Esophagus squamous epithelium (tissue), 5 donors: ENCODE data around the gene NAT9. TPM values are rescaled to one million over a fixed set of nuclear protein-coding genes. Genes with fewer than 3 reads are reported as not detected.

Experiments
- DNase-seq: peaks from one replicate; lab custom pipeline; 2025; lab: John Stamatoyannopoulos, UW
- H3K27ac ChIP-seq, 4 donors: fragments of 200-600 bp; sonication (generic); one replicate each; pipeline ENCODE4 v1.5.1; 2016 to 2019; ENCODE audit warnings: mild to moderate bottlenecking in 1 of 4
- H3K27me3 ChIP-seq, 4 donors: fragments of 200-600 bp; sonication (generic); 1 replicate in 3 of 4; 2 replicates in 1 of 4; pipeline versions ENCODE4 v1.5.1 to v1.6.0; 2017 to 2021; ENCODE audit warnings: antibody characterized with exemption in 1 of 4
- H3K36me3 ChIP-seq, 3 donors: fragments of 200-600 bp; sonication (generic); one replicate each; pipeline ENCODE4 v1.5.1; 2016 to 2019
- H3K4me1 ChIP-seq, 3 donors: fragments of 200-600 bp; sonication (generic); one replicate each; pipeline ENCODE4 v1.5.1; 2017 to 2019
- H3K4me3 ChIP-seq, 4 donors: fragments of 200-600 bp; sonication (generic); 1 replicate in 3 of 4; 2 replicates in 1 of 4; pipeline ENCODE4 v1.5.1; 2016 to 2019; ENCODE audit warnings: mild to moderate bottlenecking in 2 of 4, moderate library complexity in 1 of 4
- H3K9me3 ChIP-seq, 3 donors: fragments of 200-600 bp; sonication (generic); one replicate each; pipeline ENCODE4 v1.5.1; 2016 to 2019
- CTCF ChIP-seq, 6 experiments: fragments of 450-650 bp in 4 of 6; fragments of 200-600 bp in 2 of 6; sonication (generic) in 2 of 6; IDR thresholded peaks; one replicate each; pipeline ENCODE4 v1.5.1; 2016 to 2019; ENCODE audit warnings: antibody characterized with exemption in 6 of 6, mild to moderate bottlenecking in 4 of 6, moderate library complexity in 4 of 6
- POLR2A ChIP-seq, 4 donors: fragments of 450-650 bp; IDR thresholded peaks; one replicate each; pipeline ENCODE4 v1.6.1; 2017; ENCODE audit warnings: antibody characterized with exemption in 4 of 4, mild to moderate bottlenecking in 4 of 4, moderate library complexity in 3 of 4
- WGBS, 2 donors: methylation state at CpG; one replicate each; pipeline ENCODE4 v1.1.5; 2018; 5-methylcytosine and 5-hydroxymethylcytosine counted together
- intact Hi-C: fragments of 100-400 bp; cut with DNase I; formaldehyde crosslinking; loops from one replicate; pipeline ENCODE4 v1.15.0; 2022
- total RNA-seq, 4 donors: library from RNA; depleted of rRNA; stranded (reverse); fragments of >200 nt; gene quantifications; one replicate each; pipeline ENCODE4 v1.1.0, GENCODE V29; 2016
- donor health status: DM: yes; HTN: yes; CAD: no.

Gene NAT9
- total RNA-seq, 4 donors from 2014 or later: 17.3 to 29.8 (median 24.5) TPM

- Histone ChIP-seq H3K4me1 (peaks cover 3 to 13% (median 7%) of the 10 kb centered on the region in 3 donors), H3K27ac (no peak overlapping the region), H3K27me3 (no peaks in the 10 kb centered on the region), H3K9me3 (no peaks in the 10 kb centered on the region), H3K4me3 (no peak overlapping the region), H3K36me3 (peaks cover 17 to 89% (median 20%) of the 10 kb centered on the region in 3 donors)
- DNase-seq: no peak
- intact Hi-C loops: loop anchor here (10.0 kb wide), 1 partner anchor 159 kb away; no protein-coding TSS in a partner anchor
- 83 to 84% methylated on average over 6 to 11 of the region's 18 CpGs for WGBS, 2 donors
- TF ChIP-seq CTCF (IDR thresholded peaks at IDR 0.05) (no peak), POLR2A (IDR thresholded peaks at IDR 0.05) (no peak)
Measured at GRCh38 chr17:74795327-74796020, 19.3 kb upstream of the NAT9 start.

GRCh38 chr17:74792586-74793105, 16.5 kb upstream of the NAT9 start:
- Histone ChIP-seq H3K27me3 (no peaks in the 10 kb centered on the region), H3K4me1 (peaks cover 3 to 19% (median 11%) of the 10 kb centered on the region in 3 donors), H3K36me3 (peaks cover 14 to 82% (median 15%) of the 10 kb centered on the region in 3 donors), H3K4me3 (no peak overlapping the region), H3K9me3 (no peaks in the 10 kb centered on the region), H3K27ac (no peak overlapping the region)
- intact Hi-C loops: loop anchor here (5.0 to 10.0 kb wide), 2 partner anchors 70 to 162 kb away; no protein-coding TSS in a partner anchor
- TF ChIP-seq POLR2A (IDR thresholded peaks at IDR 0.05): no peak
- no peak for TF ChIP-seq CTCF (IDR thresholded peaks at IDR 0.05)
- 91 to 94% methylated on average over 11 to 12 of the region's 12 CpGs for WGBS, 2 donors
- no peak for DNase-seq

- no peak for DNase-seq
- Histone ChIP-seq H3K36me3 (peaks cover 0 to 72% (median 6%) of the 10 kb centered on the region in 3 donors), H3K9me3 (no peaks in the 10 kb centered on the region), H3K4me3 (no peak overlapping the region), H3K27ac (peak overlapping the region in 1 of 4 donors; percentile 30), H3K4me1 (peaks cover 3 to 32% (median 17%) of the 10 kb centered on the region in 3 donors), H3K27me3 (no peaks in the 10 kb centered on the region)
- intact Hi-C loops: loop anchor here (5.0 to 10.0 kb wide), 2 partner anchors 72 to 164 kb away; no protein-coding TSS in a partner anchor
- TF ChIP-seq CTCF (IDR thresholded peaks at IDR 0.05) (no peak), POLR2A (IDR thresholded peaks at IDR 0.05) (no peak)
- 55 to 70% methylated on average over 14 to 18 of the region's 21 CpGs for WGBS, 2 donors
Measured at GRCh38 chr17:74790161-74791058, 14.3 kb upstream of the NAT9 start.

GRCh38 chr17:74786431-74787055, 10.4 kb upstream of the NAT9 start:
- DNase-seq: no peak
- Histone ChIP-seq H3K27me3 (no peaks in the 10 kb centered on the region), H3K4me1 (peaks cover under 1 to 30% (median 17%) of the 10 kb centered on the region in 3 donors), H3K9me3 (no peaks in the 10 kb centered on the region), H3K36me3 (peaks cover 0 to 62% (median 2%) of the 10 kb centered on the region in 3 donors), H3K27ac (peak overlapping the region in 1 of 4 donors; percentile 14), H3K4me3 (no peak overlapping the region)
- intact Hi-C loops: no loop called here
- 51 to 58% methylated on average over 13 to 16 of the region's 16 CpGs for WGBS, 2 donors
- TF ChIP-seq POLR2A (IDR thresholded peaks at IDR 0.05): no peak

GRCh38 chr17:74785981-74786360, 9.8 kb upstream of the NAT9 start:
- H3K4me1 ChIP-seq: peaks cover 0 to 27% (median 13%) of the 10 kb centered on the region in 3 donors
- 45 to 59% methylated on average over 6 to 7 of the region's 9 CpGs for WGBS, 2 donors
- TF ChIP-seq CTCF (IDR thresholded peaks at IDR 0.05) (no peak), POLR2A (IDR thresholded peaks at IDR 0.05) (no peak)
- intact Hi-C loops: no loop called here
- peaks cover 0 to 65% (median 4%) of the 10 kb centered on the region in 3 donors for H3K36me3 ChIP-seq
- DNase-seq: no peak
- H3K27me3 ChIP-seq: no peaks in the 10 kb centered on the region
- no peak overlapping the region for H3K4me3 ChIP-seq
- no peaks in the 10 kb centered on the region for H3K9me3 ChIP-seq
- H3K27ac ChIP-seq: peak overlapping the region in 1 of 4 donors; percentile 14
